HEK293T (cell line): ENCODE results near the gene COL5A1.

Source experiments
- CTCF ChIA-PET: fragments of 350-600 bp; formaldehyde crosslinking; extraction: SDS; loops from one replicate; lab custom pipeline; 2021; ENCODE audit warnings: antibody characterized with exemption, inconsistent platforms; lab: Yijun Ruan, JAX
- POLR2A ChIA-PET: fragments of 350-600 bp; formaldehyde crosslinking; extraction: SDS; loops from one replicate; lab custom pipeline; 2020; ENCODE audit warnings: antibody characterized with exemption, inconsistent platforms; lab: Yijun Ruan, JAX
- DNase-seq: peaks from one replicate; pipeline ENCODE4 v3.0.0; 2012; ENCODE audit warnings: mixed read lengths; ENCODE audit errors: extremely low spot score
- ARNT ChIP-seq: fragments of 450-650 bp; IDR thresholded peaks from 2 replicates; pipeline ENCODE4 v1.6.1; 2017; ENCODE audit warnings: mild to moderate bottlenecking
- BHLHE40 ChIP-seq: fragments of 450-650 bp; IDR thresholded peaks from 2 replicates; pipeline ENCODE4 v1.6.1; 2016; ENCODE audit warnings: mild to moderate bottlenecking, moderate library complexity, borderline replicate concordance
- CTBP1 ChIP-seq: fragments of 450-650 bp; IDR thresholded peaks from 2 replicates; pipeline ENCODE4 v1.6.1; 2016; ENCODE audit warnings: borderline replicate concordance
- ELF4 ChIP-seq: fragments of 450-650 bp; IDR thresholded peaks from 2 replicates; pipeline ENCODE4 v1.6.1; 2017; ENCODE audit warnings: antibody characterized with exemption
- FOXA1 ChIP-seq: fragments of 450-650 bp; IDR thresholded peaks from 2 replicates; pipeline ENCODE4 v1.6.1; 2016; ENCODE audit warnings: mild to moderate bottlenecking
- FOXK2 ChIP-seq: fragments of 450-650 bp; IDR thresholded peaks from 2 replicates; pipeline ENCODE4 v1.6.1; 2016; ENCODE audit warnings: mild to moderate bottlenecking
- FOXM1 ChIP-seq: fragments of 450-650 bp; IDR thresholded peaks from 2 replicates; pipeline ENCODE4 v1.6.1; 2017; ENCODE audit warnings: mild to moderate bottlenecking, borderline replicate concordance
- HDGF ChIP-seq: fragments of 450-650 bp; IDR thresholded peaks from 2 replicates; pipeline ENCODE4 v1.6.1; 2017; ENCODE audit warnings: antibody characterized with exemption, borderline replicate concordance
- L3MBTL2 ChIP-seq: fragments of 450-650 bp; conservative IDR thresholded peaks from 2 replicates; pipeline ENCODE4 v1.6.1; 2016; ENCODE audit warnings: mild to moderate bottlenecking
- LEF1 ChIP-seq: fragments of 450-650 bp; IDR thresholded peaks from 2 replicates; pipeline ENCODE4 v1.6.1; 2017; ENCODE audit warnings: mild to moderate bottlenecking, borderline replicate concordance
- NFRKB ChIP-seq: fragments of 450-650 bp; IDR thresholded peaks from 2 replicates; pipeline ENCODE4 v1.6.1; 2016; ENCODE audit warnings: mild to moderate bottlenecking, moderate library complexity
- PKNOX1 ChIP-seq: fragments of 450-650 bp; IDR thresholded peaks from 2 replicates; pipeline ENCODE4 v1.6.1; 2016
- SP1 ChIP-seq: fragments of 450-650 bp; IDR thresholded peaks from 2 replicates; pipeline ENCODE4 v1.6.1; 2017
- SUZ12 ChIP-seq: fragments of 450-650 bp; IDR thresholded peaks from 2 replicates; pipeline ENCODE4 v1.6.1; 2016; ENCODE audit warnings: mild to moderate bottlenecking
- TARDBP ChIP-seq: fragments of 450-650 bp; IDR thresholded peaks from 2 replicates; pipeline ENCODE4 v1.6.1; 2016
- ZNF384 ChIP-seq: fragments of 450-650 bp; IDR thresholded peaks from 2 replicates; pipeline ENCODE4 v1.6.1; 2016

COL5A1 gene

GRCh38 chr9:134887686-134888602 is 246.3 kb downstream of the COL5A1 start:
- no peak for DNase-seq
- POLR2A ChIA-PET: no interaction called here
- CTCF ChIA-PET: no interaction called here
- TF ChIP-seq NFRKB (no peak), ELF4 (no peak), LEF1 (no peak), CTBP1 (no peak), FOXA1 (no peak)

- ChIA-PET POLR2A (no interaction called here), CTCF (no interaction called here)
- TF ChIP-seq ELF4 (no peak), FOXM1 (no peak), LEF1 (no peak), ARNT (no peak), HDGF (no peak), CTBP1 (no peak), TARDBP (no peak), PKNOX1 (no peak), NFRKB (no peak), FOXK2 (no peak), SUZ12 (no peak)
- no peak for DNase-seq
These were observed 247.1 kb downstream of the COL5A1 start for GRCh38 chr9:134888603-134889190.

- CTCF ChIA-PET: no interaction called here
- POLR2A ChIA-PET: no interaction called here
These were observed 248.0 kb downstream of the COL5A1 start for GRCh38 chr9:134889386-134890154.

GRCh38 chr9:134890155-134890495 is 248.5 kb downstream of the COL5A1 start:
- no peak for DNase-seq
- CTCF ChIA-PET: no interaction called here

More at GRCh38 chr9:134889386-134890154, 248.0 kb downstream of the COL5A1 start:
- no peak for DNase-seq
- TF ChIP-seq BHLHE40: no peak
- no peak for TF ChIP-seq SUZ12
- TF ChIP-seq CTBP1: no peak
- TF ChIP-seq L3MBTL2: no peak
- TF ChIP-seq ZNF384: no peak
- TF ChIP-seq SP1: no peak
- TF ChIP-seq NFRKB: no peak
- no peak for TF ChIP-seq PKNOX1
- no peak for TF ChIP-seq LEF1
- no peak for TF ChIP-seq TARDBP
- no peak for TF ChIP-seq FOXK2
- no peak for TF ChIP-seq HDGF
- TF ChIP-seq FOXA1: no peak

GRCh38 chr9:134891053-134891452 is 249.4 kb downstream of the COL5A1 start:
- TF ChIP-seq FOXA1 (no peak), BHLHE40 (no peak), TARDBP (no peak), SUZ12 (no peak), ELF4 (no peak), FOXM1 (no peak)
- no peak for DNase-seq
- ChIA-PET CTCF (interaction anchor here (0.8 kb wide), 1 partner anchor 109 kb away, joined by 3 read pairs; no protein-coding TSS in a partner anchor), POLR2A (no interaction called here)

More at GRCh38 chr9:134890155-134890495, 248.5 kb downstream of the COL5A1 start:
- POLR2A ChIA-PET: no interaction called here
- TF ChIP-seq PKNOX1 (no peak), BHLHE40 (no peak), FOXK2 (no peak), SP1 (no peak), NFRKB (no peak), ELF4 (no peak), ZNF384 (no peak)

- ChIA-PET CTCF (no interaction called here), POLR2A (no interaction called here)
- TF ChIP-seq CTBP1 (no peak), ARNT (no peak), L3MBTL2 (no peak), TARDBP (no peak), SUZ12 (no peak), HDGF (no peak), NFRKB (no peak), ELF4 (no peak), SP1 (no peak), BHLHE40 (no peak), LEF1 (no peak), FOXM1 (no peak), ZNF384 (no peak), PKNOX1 (no peak), FOXK2 (no peak)
- DNase-seq: no peak
These were observed 250.1 kb downstream of the COL5A1 start for GRCh38 chr9:134891713-134892112.
